Measurements from ENCODE around the gene RNLS.
"Not testable (repeated sequence)": the region's sequence is repeated elsewhere in the genome, so short reads cannot be mapped to it uniquely, and the experiment has no call there.

The RNLS gene

GRCh38 chr10:88333248-88333630, 249.9 kb downstream of the RNLS start:
- no peak for DNase-seq

- no peak for DNase-seq
Observed at GRCh38 chr10:88332503-88333247, 250.4 kb downstream of the RNLS start.

- DNase-seq = no peak
Observed at GRCh38 chr10:88330174-88330573, 252.9 kb downstream of the RNLS start.

GRCh38 chr10:88322324-88323063, 260.6 kb downstream of the RNLS start:
- no peak for DNase-seq

GRCh38 chr10:88319960-88320517, 263.1 kb downstream of the RNLS start:
- no peak for DNase-seq

- no peak for DNase-seq
Observed at GRCh38 chr10:88318803-88319202, 264.3 kb downstream of the RNLS start.

- no peak for DNase-seq
Observed at GRCh38 chr10:88317099-88317498, 266.0 kb downstream of the RNLS start.

- no peak for DNase-seq
Observed at GRCh38 chr10:88316292-88316861, 266.7 kb downstream of the RNLS start.

GRCh38 chr10:88315755-88316154, 267.4 kb downstream of the RNLS start:
- no peak for DNase-seq

GRCh38 chr10:88314362-88314761, 268.8 kb downstream of the RNLS start:
- no peak for DNase-seq

- no peak for DNase-seq
Observed at GRCh38 chr10:88313878-88314277, 269.2 kb downstream of the RNLS start.

GRCh38 chr10:88312855-88313254, 270.3 kb downstream of the RNLS start:
- no peak for DNase-seq

- no peak for DNase-seq
Observed at GRCh38 chr10:88311264-88311663, 271.9 kb downstream of the RNLS start.

- DNase-seq = no peak
Observed at GRCh38 chr10:88309365-88309764, 273.8 kb downstream of the RNLS start.

GRCh38 chr10:88308361-88308760, 274.8 kb downstream of the RNLS start:
- DNase-seq = not testable (repeated sequence)

GRCh38 chr10:88299787-88300186, 283.3 kb downstream of the RNLS start:
- no peak for DNase-seq

- DNase-seq = no peak
Observed at GRCh38 chr10:88297103-88297502, 286.0 kb downstream of the RNLS start.

GRCh38 chr10:88293651-88294230, 289.4 kb downstream of the RNLS start:
- DNase-seq = no peak

GRCh38 chr10:88293073-88293472, 290.0 kb downstream of the RNLS start:
- no peak for DNase-seq

GRCh38 chr10:88292185-88292514, 291.0 kb downstream of the RNLS start:
- DNase-seq = no peak

GRCh38 chr10:88291289-88292184, 291.6 kb downstream of the RNLS start:
- no peak for DNase-seq

- no peak for DNase-seq
Observed at GRCh38 chr10:88289342-88289741, 293.8 kb downstream of the RNLS start.
